ENCODE data around the gene DCDC2B.
A peak's percentile ranks its signal among the peaks of the same experiment; 100 is the strongest.
"Not testable (repeated sequence)": the region's sequence is repeated elsewhere in the genome, so short reads cannot be mapped to it uniquely, and the experiment has no call there.

The DCDC2B gene

GRCh38 chr1:32250893-32251716 lies 42.2 kb downstream of the DCDC2B start, which contains the start of gene LCK:
LCK (plus strand) TSS chr1:32251265; CDS start chr1:32274330, 23,065 bp downstream.
- FAIRE-seq (peak; percentile 77), DNase-seq (ENCODE audit: extremely low spot score, insufficient read length, low read depth) (peak; percentile 39)

- peak; percentile 79 for FAIRE-seq
- DNase-seq (ENCODE audit: extremely low spot score, insufficient read length, low read depth) = no peak
Observed at GRCh38 chr1:32255072-32256071, 46.5 kb downstream of the DCDC2B start.

GRCh38 chr1:32256473-32257226 lies 47.8 kb downstream of the DCDC2B start:
- DNase-seq (ENCODE audit: extremely low spot score, insufficient read length, low read depth) (no peak), FAIRE-seq (peak; percentile 68)

DNA sequence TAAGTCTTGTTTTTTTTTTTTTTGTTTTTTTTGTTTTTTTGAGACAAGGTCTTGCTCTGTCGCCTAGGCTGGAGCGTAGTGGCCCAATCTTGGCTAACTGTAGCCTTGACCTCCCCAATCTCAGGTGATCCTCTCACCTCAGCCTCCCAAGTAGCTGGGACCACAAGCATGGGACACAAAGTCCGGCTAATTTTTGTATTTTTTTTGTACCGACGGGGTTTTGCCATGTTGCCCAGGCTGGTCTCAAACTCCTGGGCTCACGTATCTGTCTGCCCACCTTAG lies 48.3 kb downstream of the DCDC2B start:
- FAIRE-seq (no peak), DNase-seq (ENCODE audit: extremely low spot score, insufficient read length, low read depth) (no peak)

- FAIRE-seq; DNase-seq (ENCODE audit: extremely low spot score, insufficient read length, low read depth): not testable (repeated sequence)
Observed at GRCh38 chr1:32263236-32263593, 54.3 kb downstream of the DCDC2B start.

- FAIRE-seq (peak; percentile 65), DNase-seq (ENCODE audit: extremely low spot score, insufficient read length, low read depth) (no peak)
Observed at GRCh38 chr1:32263744-32264143, 54.9 kb downstream of the DCDC2B start.

Measured in GM18507 (cell line).